Measurements from ENCODE around the gene KIRREL1. TPM values are rescaled to one million over a fixed set of nuclear protein-coding genes. Genes with fewer than 3 reads are reported as not detected.

Gene KIRREL1
- total RNA-seq, 1 experiment from 2014 or later, result 30.7 TPM

- peaks cover 41% of the 10 kb centered on the region for H3K27me3 ChIP-seq (ENCODE audit: insufficient read depth, low read depth)
- H3K4me3 ChIP-seq, result no peak overlapping the region
- no TSS peak for BruUV-seq (replicated peaks)
- no peaks in the 10 kb centered on the region for H4K20me1 ChIP-seq (ENCODE audit: insufficient read depth)
- no peak for DNase-seq
- ChIA-PET POLR2A (ENCODE audit: unreplicated experiment) (no interaction called here), CTCF (no interaction called here)
- H3F3A ChIP-seq (ENCODE audit: insufficient read depth, low read depth), result no peaks in the 10 kb centered on the region
- H3K79me2 ChIP-seq (ENCODE audit: low read depth), result no peaks in the 10 kb centered on the region
- no peaks in the 10 kb centered on the region for H3K4me1 ChIP-seq (replicated peaks; ENCODE audit: insufficient read depth)
- no peaks in the 10 kb centered on the region for H3K9me2 ChIP-seq (ENCODE audit: insufficient read depth)
- no peak overlapping the region for H2AFZ ChIP-seq
- H3K4me2 ChIP-seq, result no peak overlapping the region
- TF ChIP-seq EZH2 (IDR thresholded peaks at IDR 0.05; ENCODE audit: low read depth), result no peak
- TF ChIP-seq, protein P1, sequence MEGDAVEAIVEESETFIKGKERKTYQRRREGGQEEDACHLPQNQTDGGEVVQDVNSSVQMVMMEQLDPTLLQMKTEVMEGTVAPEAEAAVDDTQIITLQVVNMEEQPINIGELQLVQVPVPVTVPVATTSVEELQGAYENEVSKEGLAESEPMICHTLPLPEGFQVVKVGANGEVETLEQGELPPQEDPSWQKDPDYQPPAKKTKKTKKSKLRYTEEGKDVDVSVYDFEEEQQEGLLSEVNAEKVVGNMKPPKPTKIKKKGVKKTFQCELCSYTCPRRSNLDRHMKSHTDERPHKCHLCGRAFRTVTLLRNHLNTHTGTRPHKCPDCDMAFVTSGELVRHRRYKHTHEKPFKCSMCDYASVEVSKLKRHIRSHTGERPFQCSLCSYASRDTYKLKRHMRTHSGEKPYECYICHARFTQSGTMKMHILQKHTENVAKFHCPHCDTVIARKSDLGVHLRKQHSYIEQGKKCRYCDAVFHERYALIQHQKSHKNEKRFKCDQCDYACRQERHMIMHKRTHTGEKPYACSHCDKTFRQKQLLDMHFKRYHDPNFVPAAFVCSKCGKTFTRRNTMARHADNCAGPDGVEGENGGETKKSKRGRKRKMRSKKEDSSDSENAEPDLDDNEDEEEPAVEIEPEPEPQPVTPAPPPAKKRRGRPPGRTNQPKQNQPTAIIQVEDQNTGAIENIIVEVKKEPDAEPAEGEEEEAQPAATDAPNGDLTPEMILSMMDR (conservative IDR thresholded peaks at IDR 0.05), result no peak
- peaks cover 5% of the 10 kb centered on the region; the same call in 1 of the 2 replicates for H3K9me3 ChIP-seq (ENCODE audit: insufficient read depth, low read depth)
- intact Hi-C loops (cut with micrococcal nuclease; ENCODE audit: unreplicated experiment), result no loop called here
- no peaks in the 10 kb centered on the region for H3K36me3 ChIP-seq (ENCODE audit: low read depth)
- H3K27ac ChIP-seq, result no peak overlapping the region
Observed at GRCh38 chr1:158104891-158105290, 111.4 kb downstream of the KIRREL1 start.

DNA sequence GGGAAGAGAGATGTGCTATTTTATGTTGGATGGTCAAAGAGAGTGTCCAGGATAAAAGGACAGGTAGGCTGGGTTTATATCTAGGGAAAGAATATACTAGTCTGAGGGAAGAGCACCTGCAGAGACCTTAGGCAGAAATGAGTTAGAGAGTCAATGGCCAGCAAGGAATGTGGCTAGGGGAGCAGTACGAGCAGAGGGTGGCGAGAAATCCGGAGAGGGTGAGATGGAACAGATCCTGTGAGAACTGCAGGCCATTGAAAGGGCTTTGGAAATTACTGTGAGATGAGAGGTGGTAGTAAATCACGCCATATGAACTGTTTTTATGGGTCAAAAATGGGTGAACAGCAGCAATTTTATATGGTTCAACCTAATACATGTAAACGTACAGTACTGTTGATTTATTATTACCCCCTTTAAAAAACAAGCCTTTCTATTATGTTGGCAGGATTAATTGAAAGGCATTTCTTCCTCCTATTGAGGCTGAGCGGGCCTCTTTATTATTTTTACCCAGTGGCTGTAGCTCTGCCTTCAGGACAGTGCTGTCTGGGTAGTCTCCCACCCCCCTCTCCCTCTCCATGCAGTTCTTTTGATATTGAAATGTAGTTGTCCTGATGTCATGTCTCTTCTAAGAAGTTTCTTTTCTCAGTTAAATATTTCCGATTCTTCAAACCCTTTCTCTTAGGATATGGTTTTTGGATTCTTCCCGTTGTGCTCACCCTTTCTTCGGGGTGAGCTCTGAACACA is 112.1 kb downstream of the KIRREL1 start:
- TF ChIP-seq EZH2 (IDR thresholded peaks at IDR 0.05; ENCODE audit: low read depth), result no peak
- TF ChIP-seq, protein P1 (conservative IDR thresholded peaks at IDR 0.05), result no peak
- H2AFZ ChIP-seq, result no peak overlapping the region
- no peaks in the 10 kb centered on the region for H4K20me1 ChIP-seq (ENCODE audit: insufficient read depth)
- H3K4me3 ChIP-seq, result no peak overlapping the region
- H3K27ac ChIP-seq, result no peak overlapping the region
- ChIA-PET CTCF (no interaction called here), POLR2A (ENCODE audit: unreplicated experiment) (no interaction called here)
- peaks cover 45% of the 10 kb centered on the region for H3K27me3 ChIP-seq (ENCODE audit: insufficient read depth, low read depth)
- DNase-seq, result no peak
- no peaks in the 10 kb centered on the region for H3K79me2 ChIP-seq (ENCODE audit: low read depth)
- no peaks in the 10 kb centered on the region for H3K36me3 ChIP-seq (ENCODE audit: low read depth)
- H3K4me1 ChIP-seq (replicated peaks; ENCODE audit: insufficient read depth), result no peaks in the 10 kb centered on the region
- BruUV-seq (replicated peaks), result no TSS peak
- no peaks in the 10 kb centered on the region for H3F3A ChIP-seq (ENCODE audit: insufficient read depth, low read depth)
- H3K9me3 ChIP-seq (ENCODE audit: insufficient read depth, low read depth), result peaks cover 5% of the 10 kb centered on the region; the same call in 1 of the 2 replicates
- no peaks in the 10 kb centered on the region for H3K9me2 ChIP-seq (ENCODE audit: insufficient read depth)
- intact Hi-C loops (cut with micrococcal nuclease; ENCODE audit: unreplicated experiment), result no loop called here
- H3K4me2 ChIP-seq, result no peak overlapping the region

DNA sequence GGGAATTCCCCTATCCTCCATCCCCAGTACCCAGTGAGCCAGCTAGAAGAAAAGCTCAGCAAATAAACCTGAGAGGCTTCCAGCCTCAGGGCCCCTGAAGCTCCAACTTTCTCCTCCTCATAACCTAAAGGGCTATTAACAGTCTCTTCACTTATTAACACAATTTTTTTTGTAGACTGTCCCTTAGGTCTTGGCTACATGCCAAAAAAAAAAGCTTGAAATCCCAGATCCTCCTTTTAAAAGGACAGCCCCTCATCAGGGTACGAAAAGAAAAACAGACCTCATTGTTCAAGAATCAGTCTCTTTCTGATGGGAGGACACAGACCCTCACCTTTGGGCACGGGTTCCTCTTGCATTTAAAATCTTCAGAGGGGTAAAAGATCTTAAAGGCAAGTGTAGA is 114.5 kb downstream of the KIRREL1 start:
- Histone ChIP-seq H3K9me2 (ENCODE audit: insufficient read depth) (no peaks in the 10 kb centered on the region), H3K27me3 (ENCODE audit: insufficient read depth, low read depth) (peaks cover 68% of the 10 kb centered on the region), H3K4me3 (no peak overlapping the region), H3K4me2 (no peak overlapping the region), H4K20me1 (ENCODE audit: insufficient read depth) (no peaks in the 10 kb centered on the region), H3K27ac (no peak overlapping the region), H3K36me3 (ENCODE audit: low read depth) (no peaks in the 10 kb centered on the region), H3K9me3 (ENCODE audit: insufficient read depth, low read depth) (peaks cover 5% of the 10 kb centered on the region; the same call in 1 of the 2 replicates), H3K4me1 (replicated peaks; ENCODE audit: insufficient read depth) (no peaks in the 10 kb centered on the region), H3F3A (ENCODE audit: insufficient read depth, low read depth) (no peaks in the 10 kb centered on the region), H2AFZ (no peak overlapping the region), H3K79me2 (ENCODE audit: low read depth) (no peaks in the 10 kb centered on the region)
- CTCF ChIA-PET, result interaction anchor here (0.7 kb wide), 1 partner anchor 920 kb away, joined by 3 read pairs; no protein-coding TSS in a partner anchor
- BruUV-seq (replicated peaks), result no TSS peak
- POLR2A ChIA-PET (ENCODE audit: unreplicated experiment), result no interaction called here
- TF ChIP-seq, protein P1 (conservative IDR thresholded peaks at IDR 0.05), result no peak
- no peak for TF ChIP-seq EZH2 (IDR thresholded peaks at IDR 0.05; ENCODE audit: low read depth)
- DNase-seq, result no peak
- intact Hi-C loops (cut with micrococcal nuclease; ENCODE audit: unreplicated experiment), result no loop called here

Data from PC-9 (cell line).